ENCODE results near the gene DERL3.

DNA sequence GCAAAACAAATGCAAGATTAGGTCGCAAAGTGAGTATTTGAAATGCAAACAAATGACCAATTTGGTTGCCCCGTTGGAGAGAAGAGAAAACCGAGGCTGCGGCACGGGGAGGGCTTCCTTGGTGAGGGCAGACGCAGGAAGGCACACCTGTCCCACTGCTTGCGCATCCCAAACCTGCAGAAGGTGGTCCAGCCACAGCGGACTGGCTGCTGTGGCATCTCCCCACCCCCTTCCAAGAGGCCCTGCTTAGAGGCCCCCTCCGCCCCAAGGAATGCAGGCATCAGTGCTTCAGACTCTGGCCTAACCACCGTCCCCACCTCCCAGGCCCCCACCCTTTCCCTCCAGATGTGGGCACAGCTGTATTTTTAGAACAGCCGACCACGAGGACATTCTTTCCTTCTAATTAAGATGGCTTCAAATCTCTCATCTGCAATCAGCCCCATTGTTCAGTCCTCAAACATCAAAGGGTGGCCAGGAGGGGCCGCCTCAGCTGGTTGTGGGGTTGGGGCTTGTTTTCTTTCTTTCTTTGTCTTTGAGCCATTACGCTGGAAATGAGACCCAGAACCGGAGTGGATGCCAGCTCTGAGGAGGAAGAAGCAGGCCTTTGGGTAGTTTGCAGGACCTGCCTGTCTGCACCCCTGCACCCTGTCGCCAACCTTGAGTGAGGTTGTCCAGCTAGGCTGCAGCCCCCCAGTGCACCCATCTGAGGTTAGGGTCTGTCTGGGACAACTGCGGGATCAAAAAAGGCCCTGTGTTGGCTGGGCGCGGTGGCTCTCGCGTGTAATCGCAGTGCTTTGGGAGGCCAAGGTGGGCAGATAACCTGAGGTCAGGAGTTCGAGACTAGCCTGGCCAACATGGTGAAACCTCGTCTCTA is 9.4 kb upstream of the DERL3 start:
- TF ChIP-seq ZNF311 (tag by site-specific recombination; IDR thresholded peaks at IDR 0.05; ENCODE audit: borderline replicate concordance) (no peak), PBX3 (CRISPR knock-in tag; IDR thresholded peaks at IDR 0.05) (no peak), ZNF174 (tag by site-specific recombination; IDR thresholded peaks at IDR 0.05) (no peak), ZNF274 (IDR thresholded peaks at IDR 0.05; ENCODE audit: low read length) (no peak), ZNF274 (tag by site-specific recombination; IDR thresholded peaks at IDR 0.05; ENCODE audit: borderline replicate concordance) (no peak), SP2 (tag by site-specific recombination; IDR thresholded peaks at IDR 0.05) (no peak), CTCF (tag by site-specific recombination; IDR thresholded peaks at IDR 0.05) (no peak), ZNF350 (tag by site-specific recombination; IDR thresholded peaks at IDR 0.05) (no peak), ZNF24 (tag by site-specific recombination; IDR thresholded peaks at IDR 0.05) (no peak)

Measured in HEK293 (cell line).